ENCODE results near the gene EVC.
"Not testable (repeated sequence)": the region's sequence is repeated elsewhere in the genome, so short reads cannot be mapped to it uniquely, and the experiment has no call there.

Gene EVC

GRCh38 chr4:5827108-5828004 lies 116.4 kb downstream of the EVC start:
- in situ Hi-C loops (cut with MboI; ENCODE audit: low sequenced_read_pairs) = no loop called here

- in situ Hi-C loops (cut with MboI; ENCODE audit: low sequenced_read_pairs) = no loop called here
These were observed 117.0 kb downstream of the EVC start for GRCh38 chr4:5828005-5828391.

GRCh38 chr4:5836943-5837342 lies 125.9 kb downstream of the EVC start:
- in situ Hi-C loops (cut with MboI; ENCODE audit: low sequenced_read_pairs) = no loop called here

DNA sequence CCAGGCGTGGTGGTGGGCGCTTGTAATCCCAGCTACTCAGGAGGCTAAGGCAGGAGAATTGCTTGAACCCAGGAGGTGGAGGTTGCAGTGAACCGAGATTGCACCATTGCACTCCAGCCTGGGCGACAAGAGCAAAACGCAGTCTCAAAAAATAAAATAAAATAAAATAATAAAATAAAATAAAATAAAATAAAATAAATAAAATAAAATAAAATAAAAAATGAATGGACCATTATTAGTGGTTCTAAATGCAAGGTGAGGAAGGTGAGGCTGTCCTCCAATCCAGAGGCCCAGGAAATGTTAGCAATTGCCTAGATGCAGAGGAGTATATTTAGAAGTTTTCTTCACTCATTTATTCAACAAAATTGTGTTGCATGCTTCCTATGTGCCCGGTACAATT lies 126.5 kb downstream of the EVC start:
- in situ Hi-C loops (cut with MboI; ENCODE audit: low sequenced_read_pairs) = not testable (repeated sequence)

- in situ Hi-C loops (cut with MboI; ENCODE audit: low sequenced_read_pairs) = no loop called here
These were observed 128.3 kb downstream of the EVC start for GRCh38 chr4:5839332-5839731.

- in situ Hi-C loops (cut with MboI; ENCODE audit: low sequenced_read_pairs) = no loop called here
These were observed 129.0 kb downstream of the EVC start for GRCh38 chr4:5839751-5840674.

DNA sequence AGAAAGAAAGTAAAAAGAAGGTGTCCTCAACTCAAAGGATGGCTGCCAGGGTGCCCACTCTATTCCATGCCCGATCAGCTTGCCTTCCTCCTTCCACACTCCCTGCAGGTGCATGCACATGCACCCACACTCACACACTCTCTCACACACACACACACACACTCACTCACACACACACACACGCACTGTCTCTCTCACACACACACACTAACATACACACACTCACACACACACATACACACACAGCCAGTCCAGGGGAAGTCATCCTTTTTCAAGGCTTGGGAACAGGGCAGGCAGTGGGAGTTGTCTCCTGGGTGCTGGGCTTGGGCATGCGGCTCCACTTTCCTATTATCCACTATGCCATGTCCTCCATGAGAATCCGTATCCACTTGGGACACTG lies 131.5 kb downstream of the EVC start:
- in situ Hi-C loops (cut with MboI; ENCODE audit: low sequenced_read_pairs) = no loop called here

DNA sequence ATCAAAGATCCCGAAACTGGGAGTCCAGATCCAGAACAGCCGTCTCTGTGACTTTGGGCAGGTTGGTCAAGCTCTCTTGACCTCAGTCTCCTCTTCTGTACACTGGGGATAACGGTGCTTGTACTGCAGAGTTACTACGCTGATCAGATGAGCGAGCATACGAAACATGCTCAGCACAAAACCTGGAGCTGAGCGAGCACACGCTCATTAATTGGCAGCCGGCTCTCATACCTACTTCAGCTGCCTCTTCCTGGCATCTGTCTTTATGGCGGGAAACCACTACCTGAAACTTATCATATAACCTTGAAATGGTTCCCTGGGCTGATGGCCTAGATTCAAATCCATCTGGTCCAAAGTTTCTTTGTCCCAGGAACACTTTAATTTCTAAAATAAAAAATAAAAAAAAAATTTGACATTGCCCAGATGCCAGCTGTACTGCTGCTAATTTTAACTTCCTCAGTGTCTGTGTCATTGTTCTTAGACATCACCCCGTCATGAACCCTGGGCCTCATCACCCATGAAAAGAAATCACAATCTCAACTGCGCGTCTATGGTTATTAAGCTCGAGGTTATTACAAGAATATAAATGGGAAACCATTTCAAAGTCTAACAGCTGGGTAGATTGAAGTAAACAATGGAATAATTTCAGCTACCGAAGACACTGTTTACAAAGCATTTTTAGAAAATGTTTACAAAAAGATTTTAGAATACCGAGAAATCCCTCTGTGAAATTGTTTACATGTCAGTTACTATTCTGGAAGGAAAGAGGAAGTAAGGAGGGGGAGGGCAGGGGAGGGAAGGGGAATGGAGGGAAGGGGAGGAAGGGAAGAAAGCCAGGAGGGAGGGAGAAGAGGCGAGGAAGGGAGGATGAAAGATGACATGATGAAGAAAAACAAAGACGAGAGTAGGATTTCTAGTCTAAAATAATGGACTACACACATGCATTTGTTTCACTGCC lies 132.9 kb downstream of the EVC start:
- in situ Hi-C loops (cut with MboI; ENCODE audit: low sequenced_read_pairs) = no loop called here

GRCh38 chr4:5845035-5845905 lies 134.3 kb downstream of the EVC start:
- in situ Hi-C loops (cut with MboI; ENCODE audit: low sequenced_read_pairs) = no loop called here

GRCh38 chr4:5851637-5852301 lies 140.8 kb downstream of the EVC start:
- in situ Hi-C loops (cut with MboI; ENCODE audit: low sequenced_read_pairs) = no loop called here

- in situ Hi-C loops (cut with MboI; ENCODE audit: low sequenced_read_pairs) = no loop called here
These were observed 141.7 kb downstream of the EVC start for GRCh38 chr4:5852523-5853202.

GRCh38 chr4:5854929-5855328 lies 143.9 kb downstream of the EVC start:
- in situ Hi-C loops (cut with MboI; ENCODE audit: low sequenced_read_pairs) = no loop called here

GRCh38 chr4:5856362-5856761 lies 145.4 kb downstream of the EVC start:
- in situ Hi-C loops (cut with MboI; ENCODE audit: low sequenced_read_pairs) = not testable (repeated sequence)

GRCh38 chr4:5857199-5857598 lies 146.2 kb downstream of the EVC start:
- in situ Hi-C loops (cut with MboI; ENCODE audit: low sequenced_read_pairs) = no loop called here

DNA sequence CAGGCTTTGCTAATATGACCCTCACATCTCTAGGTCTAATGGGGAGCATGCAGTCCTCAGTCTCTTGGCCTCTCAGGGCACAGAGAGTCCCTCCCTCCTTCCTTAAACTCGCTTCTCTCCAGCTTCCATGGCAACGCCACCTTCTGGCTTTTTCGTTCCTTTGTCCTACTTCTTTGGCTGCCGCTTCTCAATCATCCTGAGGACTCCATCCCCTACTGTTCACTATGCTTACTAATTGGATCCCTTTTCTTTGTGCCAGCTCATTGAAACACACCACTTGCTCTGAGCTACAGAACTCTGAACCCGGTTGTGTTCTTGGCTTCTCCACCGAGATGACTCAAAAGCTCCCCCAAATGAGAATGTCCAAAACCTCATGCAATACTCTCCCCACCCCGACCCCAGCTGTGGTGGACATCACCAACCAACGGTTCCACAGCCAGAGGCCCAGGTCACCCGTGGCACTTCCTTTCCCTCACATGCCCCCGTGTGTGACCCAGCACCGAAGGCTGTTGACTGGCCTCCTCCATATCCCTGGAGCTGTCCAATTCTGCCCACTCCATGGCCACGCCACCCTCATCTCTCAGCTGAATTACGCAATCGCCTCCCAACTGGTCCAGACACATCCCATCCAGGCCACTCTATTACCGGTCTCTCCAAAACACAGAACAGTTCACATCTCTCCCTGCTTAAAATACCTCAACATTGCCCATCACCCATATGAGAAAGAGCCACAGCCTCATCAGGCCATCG lies 147.2 kb downstream of the EVC start:
- in situ Hi-C loops (cut with MboI; ENCODE audit: low sequenced_read_pairs) = no loop called here

DNA sequence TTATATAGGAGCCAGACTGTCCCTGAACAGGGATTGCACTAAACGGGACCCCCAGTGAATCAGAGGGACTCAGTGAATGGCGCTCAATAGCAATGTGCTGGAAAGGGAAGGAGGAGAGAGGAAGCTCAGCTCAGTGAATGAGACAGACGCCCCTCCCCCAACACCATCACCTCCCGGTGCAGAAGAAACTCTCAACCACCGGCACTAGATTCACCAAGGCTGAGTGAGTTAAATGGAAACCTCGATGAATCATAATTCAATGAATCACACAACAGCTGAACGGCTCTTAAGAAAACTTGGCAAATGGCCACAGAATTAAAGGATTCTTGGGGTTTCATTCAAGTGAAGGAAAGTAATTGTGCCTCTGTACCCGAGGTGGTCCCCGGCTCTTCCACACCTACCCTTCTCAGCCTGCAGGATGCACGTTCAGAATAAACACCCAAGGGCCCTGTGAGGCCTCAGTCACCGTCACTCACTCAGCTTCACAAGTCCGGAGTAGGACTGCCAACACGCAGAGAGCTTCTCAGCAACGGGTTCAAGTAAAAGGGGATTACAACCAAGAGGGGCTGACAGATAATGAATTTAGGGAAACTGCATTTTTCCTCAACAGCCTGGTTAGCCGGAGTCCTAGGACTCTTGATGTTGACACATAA lies 152.6 kb downstream of the EVC start:
- in situ Hi-C loops (cut with MboI; ENCODE audit: low sequenced_read_pairs) = no loop called here
